ENCODE results near the gene CILP2.

DNA sequence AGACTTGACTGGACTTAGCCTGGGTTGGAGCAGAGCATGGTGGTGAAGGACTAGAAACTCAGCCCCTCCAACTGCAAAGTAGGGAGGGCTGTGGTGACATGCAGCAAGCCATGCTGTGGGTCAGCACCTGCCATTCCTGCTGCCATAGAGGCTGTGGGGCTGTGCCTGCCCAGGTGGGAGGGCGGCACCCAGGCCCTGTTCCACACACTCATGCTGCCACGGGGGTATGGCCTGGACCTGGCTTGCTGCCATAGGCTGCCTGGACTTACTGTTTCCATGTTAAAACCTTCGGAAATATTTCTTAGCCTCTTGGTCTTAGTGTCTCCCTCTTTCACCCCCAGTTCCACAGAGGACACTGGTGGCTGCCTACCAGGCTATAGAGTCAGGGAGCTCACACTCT lies 29.3 kb downstream of the CILP2 start:
- no peak for TF ChIP-seq EZH2 (IDR thresholded peaks at IDR 0.05; ENCODE audit: borderline replicate concordance, low read length)
- no peak for TF ChIP-seq CTCF (conservative IDR thresholded peaks at IDR 0.05 in 1 of 2, IDR thresholded peaks at IDR 0.05 in 1 of 2; ENCODE audit: extremely low read depth in 1 of 2, insufficient read depth in 1 of 2, low read depth in 1 of 2, low read length in 2 of 2)
